GM12892 (cell line): ENCODE results near the gene ELMO3.

Source experiments
- POLR2A ChIP-seq: IDR thresholded peaks from 2 replicates; pipeline ENCODE4 v1.6.1; 2011; ENCODE audit warnings: low read depth, low read length, control low read depth
- POLR2AphosphoS5 ChIP-seq: IDR thresholded peaks from 2 replicates; pipeline ENCODE4 v1.6.1; 2011; ENCODE audit warnings: low read depth, low read length, control low read depth
- TAF1 ChIP-seq: IDR thresholded peaks from 2 replicates; pipeline ENCODE4 v1.6.1; 2011; ENCODE audit warnings: low read depth, mild to moderate bottlenecking, control low read depth, low read length, borderline replicate concordance

DNA sequence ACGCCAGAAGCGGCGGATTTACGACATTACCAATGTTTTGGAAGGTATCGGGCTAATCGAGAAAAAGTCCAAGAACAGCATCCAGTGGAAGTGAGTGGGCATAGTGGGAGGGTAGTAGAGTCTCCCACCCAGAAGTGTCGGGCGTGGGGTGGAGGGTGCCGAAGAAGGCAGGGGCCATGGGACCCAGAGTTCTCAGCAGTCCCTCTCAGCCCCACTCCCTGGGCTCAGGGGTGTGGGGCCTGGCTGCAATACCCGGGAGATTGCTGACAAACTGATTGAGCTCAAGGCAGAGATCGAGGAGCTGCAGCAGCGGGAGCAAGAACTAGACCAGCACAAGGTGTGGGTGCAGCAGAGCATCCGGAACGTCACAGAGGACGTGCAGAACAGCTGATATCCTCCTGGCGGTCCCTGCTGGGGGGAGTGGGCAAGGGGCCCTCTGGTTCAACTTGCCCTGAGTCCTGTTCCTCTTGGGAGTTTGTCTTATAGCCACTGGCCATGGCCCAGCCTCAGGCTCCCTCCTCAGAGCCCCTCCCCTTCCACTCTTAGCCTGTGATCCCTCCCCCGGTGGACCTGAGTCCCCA is 6.1 kb upstream of the ELMO3 start:
- TF ChIP-seq POLR2A (0 out of 2 replicates have a peak, but pooled peaks have one; percentile 35), POLR2AphosphoS5 (no peak), TAF1 (no peak)
